Islet precursor cell (in vitro differentiated cells): Measurements from ENCODE around the gene ZC3H18.
"Not testable (repeated sequence)": the region's sequence is repeated elsewhere in the genome, so short reads cannot be mapped to it uniquely, and the experiment has no call there.

Experiments used
- DNase-seq: peaks from one replicate; pipeline ENCODE4 v3.0.0-alpha.2; 2018

The ZC3H18 gene

DNA sequence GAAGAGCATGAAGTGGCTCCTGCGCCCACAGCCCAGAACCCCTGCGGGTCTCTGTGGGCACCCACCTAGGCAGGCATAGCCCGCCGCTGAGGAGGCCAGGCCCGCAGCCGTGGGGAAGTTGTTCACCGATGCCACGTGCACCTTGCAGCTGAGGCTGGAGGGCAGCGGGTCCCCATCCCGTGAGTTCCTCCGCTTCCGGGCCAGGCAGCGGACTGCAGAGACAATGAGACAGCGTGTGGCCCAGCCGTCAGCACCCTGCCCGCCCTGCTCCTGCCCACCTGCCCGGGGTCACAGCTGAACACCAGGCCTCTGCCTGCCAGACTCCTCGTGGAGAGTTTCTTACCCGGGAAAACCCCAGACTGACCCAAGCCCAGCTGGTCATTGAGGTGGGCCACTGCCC lies 87.2 kb downstream of the ZC3H18 start:
- no peak for DNase-seq

DNA sequence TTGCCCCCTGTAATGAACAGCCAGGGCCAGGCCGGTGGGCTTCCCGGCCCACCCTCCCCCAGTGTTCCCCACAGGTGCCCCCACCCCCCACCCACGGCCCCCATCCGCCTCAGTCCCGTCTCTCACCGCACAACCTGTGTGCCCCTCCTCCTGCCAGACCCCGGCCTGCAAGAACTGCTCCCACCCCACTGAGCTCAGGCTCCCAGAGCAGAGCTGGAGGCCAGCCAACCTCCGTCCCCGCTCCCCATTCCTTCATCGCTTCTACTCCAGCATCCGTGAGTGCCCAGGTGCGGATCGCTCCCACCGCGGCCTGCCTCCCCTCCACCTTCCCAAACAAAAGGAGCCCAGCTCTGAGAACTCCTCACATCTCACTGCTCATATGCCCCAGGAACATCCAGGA lies 88.5 kb downstream of the ZC3H18 start:
- DNase-seq, result no peak

DNA sequence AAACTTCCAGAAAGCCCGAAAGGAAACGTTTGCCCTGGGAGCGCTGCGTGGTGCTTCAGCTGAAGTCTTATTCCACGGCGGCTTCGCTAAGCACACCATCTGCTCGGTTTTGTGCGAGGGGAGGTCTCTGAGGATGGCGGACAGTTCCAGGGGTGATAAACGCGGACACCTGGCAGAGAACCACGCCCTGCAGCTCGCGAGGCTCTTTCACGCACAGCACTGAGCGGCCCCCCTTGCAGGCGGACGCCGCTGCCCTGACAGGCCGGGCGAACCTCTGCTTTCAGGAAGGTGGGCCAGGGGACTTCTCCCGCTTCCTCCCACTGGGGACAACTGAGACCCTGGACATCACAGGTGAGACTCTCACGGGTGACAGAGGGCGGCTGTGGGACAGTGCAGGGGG lies 89.0 kb downstream of the ZC3H18 start:
- no peak for DNase-seq

DNA sequence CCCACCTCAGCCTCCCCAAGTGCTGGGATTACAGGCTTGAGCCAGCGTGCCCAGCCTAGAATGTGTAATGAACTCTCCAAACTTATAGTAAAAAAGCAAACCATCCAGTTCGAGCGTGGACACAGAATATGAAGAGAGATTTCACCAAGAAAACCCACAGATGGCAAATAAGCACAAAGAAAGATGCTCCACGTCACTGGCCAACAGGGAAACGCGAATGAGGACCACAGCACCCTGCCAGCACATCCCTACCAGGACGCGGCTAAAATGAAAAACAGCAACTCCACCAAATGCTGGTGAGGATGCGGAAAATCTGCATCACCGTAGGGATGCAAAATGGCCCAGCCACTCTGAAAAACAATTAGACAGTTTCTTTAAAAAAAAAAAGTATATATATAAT lies 91.3 kb downstream of the ZC3H18 start:
- DNase-seq, result no peak

DNA sequence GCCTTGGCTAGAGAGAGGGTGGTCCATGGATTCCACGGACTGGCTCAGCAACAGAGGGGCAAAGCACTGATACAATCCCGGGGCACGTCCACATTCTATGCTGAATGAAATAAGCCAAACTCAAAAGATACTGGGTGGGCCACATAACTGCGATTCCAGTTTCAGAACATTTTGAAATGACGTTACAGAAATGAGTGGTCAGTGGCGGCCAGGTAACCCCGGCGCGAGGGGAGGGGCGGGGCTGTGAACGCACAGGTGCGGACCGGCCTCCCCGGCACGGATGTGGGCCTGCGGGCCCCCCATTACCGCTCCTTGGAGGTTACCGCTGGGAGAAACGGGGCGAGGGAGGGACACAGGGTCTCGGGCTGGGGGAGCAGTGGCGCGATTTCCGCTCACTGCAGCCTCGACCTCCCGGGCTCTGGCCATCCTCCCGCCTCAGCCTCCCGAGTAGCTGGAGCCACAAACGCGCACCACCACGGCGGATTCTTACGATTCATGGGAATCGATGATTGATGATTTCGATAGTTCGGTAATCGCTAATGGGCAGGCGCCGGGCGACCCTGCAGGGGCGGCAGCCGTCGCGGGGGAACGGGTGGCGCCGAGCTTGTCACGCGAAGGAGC lies 92.1 kb downstream of the ZC3H18 start:
- no peak for DNase-seq

DNA sequence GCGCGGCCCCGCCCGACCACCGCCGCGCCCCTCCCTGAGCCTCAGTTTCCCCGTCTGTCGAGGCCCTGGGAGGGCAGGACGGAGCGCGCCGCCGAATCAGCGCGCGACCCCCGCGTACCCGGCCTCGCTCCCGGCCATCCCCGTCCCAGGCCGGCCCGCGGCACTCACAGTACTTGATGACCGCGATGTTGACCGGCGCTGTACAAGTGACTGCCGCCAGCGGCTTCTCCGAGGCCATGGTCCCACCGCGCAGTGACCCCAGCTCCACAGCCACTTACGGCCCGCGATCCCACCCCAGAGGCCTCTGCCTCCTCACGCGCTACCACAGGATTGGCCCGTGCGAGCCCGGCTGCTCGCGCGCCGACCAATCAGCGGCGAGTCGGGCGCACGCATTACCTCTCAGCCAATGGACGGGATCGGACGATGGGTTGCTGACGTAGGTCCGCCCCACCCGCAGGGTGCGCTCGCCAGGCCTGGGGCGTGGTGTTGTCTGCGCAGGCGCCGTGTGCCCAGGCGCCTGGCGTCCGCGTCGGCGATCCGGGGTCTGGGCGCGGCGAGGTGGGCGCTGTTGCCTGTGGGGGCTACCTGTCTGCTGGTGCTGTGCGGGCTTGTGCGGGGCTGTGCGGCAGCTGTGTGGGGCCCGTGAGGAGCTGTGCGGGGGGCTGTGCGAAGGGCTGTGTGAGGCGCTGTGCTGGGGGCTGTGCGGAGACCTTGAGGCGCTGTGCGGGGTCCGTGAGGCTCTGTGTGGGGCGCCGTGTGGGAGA lies 92.8 kb downstream of the ZC3H18 start, which contains the start of gene MVD:
MVD (minus strand) TSS at position 249 of the 764 bp plus-strand sequence; CDS start at position 238, 11 bp downstream.
- peak; percentile 99 for DNase-seq

DNA sequence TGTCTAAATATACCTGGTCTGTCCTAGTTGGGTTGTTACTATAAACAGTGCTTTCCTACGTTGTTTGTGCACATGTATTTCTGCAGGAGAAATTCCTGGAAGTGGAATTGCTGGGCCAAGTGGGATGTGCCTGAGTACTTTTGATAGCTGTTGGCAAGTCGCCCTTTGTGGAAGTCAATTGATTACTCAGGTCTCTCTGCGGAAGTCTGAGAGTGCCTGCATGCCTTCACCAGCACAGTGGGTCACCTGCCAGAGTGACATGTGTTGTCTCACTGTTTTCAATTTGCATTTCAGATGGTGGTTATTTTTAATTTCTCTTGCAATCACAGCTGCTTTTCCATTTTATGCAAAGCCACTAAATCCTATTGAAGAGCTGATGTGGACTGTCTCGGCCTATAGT lies 94.9 kb downstream of the ZC3H18 start:
- DNase-seq, result no peak

DNA sequence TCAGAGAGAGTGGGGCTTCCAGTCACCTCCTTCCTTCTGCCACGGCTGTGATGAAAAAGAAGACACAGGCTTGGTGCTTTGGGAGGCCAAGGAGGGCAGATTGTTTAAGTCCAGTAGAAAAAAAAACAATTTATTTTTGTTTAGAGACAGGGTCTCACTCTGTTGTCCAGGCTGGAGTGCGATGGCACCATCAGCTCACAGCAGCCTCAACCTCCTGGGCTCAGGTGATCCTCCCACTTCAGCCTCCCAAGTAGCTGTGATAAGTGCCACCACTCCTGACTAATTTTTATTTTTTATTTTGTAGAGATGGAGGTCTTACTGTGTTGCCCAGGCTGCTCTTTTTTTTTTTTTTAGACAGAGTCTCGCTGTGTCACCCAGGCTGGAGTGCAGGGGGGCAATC lies 95.4 kb downstream of the ZC3H18 start:
- no peak for DNase-seq

DNA sequence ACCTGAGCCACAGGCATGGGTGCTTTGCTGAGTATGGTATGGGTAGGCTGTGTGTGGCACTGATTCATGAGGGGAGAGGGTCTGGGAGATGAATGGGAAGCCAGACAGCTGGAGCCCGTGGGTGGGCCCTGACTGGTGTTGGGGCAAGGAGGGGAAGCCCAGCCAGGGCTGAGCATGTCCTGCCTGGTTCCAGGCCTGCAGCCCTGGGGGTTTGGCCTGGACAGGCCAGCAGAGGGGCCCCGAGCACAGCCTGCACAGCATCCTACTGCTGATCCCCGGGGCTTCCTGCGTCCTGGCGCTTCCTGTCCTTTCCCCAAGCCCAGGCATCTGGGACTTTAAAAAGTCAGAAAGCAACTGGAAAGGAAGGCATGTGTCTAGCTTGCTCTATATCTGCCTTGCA lies 97.3 kb downstream of the ZC3H18 start:
- no peak for DNase-seq

DNA sequence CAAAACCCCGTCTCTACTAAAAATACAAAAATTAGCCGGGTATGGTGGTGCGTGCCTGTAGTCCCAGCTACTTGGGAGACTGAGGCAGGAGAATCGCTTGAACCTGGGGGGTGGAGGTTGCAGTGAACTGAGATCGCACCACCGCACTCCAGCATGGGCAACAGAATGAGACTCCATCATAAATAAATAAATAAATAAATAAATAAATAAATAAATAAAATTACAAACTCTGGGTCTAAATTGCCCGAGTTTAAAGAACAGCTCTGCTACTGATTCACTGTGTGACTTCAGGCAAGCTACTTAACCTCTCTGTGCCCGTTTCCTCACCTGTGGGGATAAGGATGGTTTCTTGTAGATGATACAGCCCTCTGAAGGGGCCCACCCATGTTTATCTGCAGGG lies 99.3 kb downstream of the ZC3H18 start:
- not testable (repeated sequence) for DNase-seq

DNA sequence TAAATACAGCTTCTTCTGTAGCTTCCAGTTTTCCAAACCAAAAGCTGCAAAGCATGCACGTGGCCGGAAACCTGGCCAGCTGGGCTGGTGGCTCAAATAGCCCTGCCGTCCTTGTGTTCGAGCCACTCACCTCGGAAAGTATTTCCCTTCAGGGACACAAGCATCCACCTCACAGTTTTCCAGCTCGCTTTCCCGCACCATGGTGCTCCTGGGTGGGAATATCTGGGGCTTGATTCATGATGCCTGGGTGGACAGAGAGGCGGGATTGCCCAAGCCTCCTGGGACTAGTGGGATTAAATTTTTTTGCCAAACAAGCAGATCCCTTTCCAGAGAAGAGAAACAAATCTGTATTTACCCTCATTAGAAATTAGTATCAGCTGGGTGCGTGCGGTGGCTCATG lies 99.8 kb downstream of the ZC3H18 start:
- no peak for DNase-seq

DNA sequence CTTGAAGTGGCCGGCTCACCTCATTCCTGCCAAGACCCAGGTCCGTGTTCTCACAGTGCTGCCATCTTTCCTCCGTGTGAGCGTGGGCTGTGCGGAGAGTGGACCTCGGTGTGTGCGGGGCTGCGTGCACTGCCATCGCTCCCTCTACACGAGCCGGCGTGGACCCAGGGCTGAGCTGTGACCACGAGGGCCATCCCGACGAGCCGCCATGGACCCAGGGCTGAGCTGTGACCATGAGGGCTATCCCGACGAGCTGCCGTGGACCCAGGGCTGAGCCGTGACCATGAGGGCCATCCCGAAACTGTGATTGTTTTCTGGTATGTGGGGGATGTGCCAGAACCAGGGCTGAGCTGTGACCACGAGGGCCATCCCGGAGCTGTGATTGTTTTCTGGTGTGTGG lies 101.6 kb downstream of the ZC3H18 start:
- DNase-seq, result no peak

DNA sequence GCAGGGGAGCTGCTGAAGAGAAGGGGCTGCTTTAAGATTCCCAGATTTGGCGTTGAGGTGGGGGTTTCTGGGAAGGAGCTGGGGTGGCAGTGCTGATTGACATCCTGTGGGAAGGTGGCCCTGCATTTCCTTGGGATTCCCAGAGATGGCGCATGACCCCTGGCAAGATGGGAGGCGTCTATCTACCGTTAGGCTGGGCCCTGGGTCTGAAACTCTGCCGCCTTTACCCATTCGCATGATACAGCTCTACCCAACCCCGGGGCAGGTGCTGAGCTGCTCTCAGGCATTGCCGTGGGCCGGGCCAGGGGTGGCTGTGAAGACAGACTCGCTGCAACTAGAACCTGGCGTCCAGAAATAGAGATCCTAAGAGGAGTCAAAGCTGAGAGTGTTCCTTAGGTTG lies 102.6 kb downstream of the ZC3H18 start:
- no peak for DNase-seq

DNA sequence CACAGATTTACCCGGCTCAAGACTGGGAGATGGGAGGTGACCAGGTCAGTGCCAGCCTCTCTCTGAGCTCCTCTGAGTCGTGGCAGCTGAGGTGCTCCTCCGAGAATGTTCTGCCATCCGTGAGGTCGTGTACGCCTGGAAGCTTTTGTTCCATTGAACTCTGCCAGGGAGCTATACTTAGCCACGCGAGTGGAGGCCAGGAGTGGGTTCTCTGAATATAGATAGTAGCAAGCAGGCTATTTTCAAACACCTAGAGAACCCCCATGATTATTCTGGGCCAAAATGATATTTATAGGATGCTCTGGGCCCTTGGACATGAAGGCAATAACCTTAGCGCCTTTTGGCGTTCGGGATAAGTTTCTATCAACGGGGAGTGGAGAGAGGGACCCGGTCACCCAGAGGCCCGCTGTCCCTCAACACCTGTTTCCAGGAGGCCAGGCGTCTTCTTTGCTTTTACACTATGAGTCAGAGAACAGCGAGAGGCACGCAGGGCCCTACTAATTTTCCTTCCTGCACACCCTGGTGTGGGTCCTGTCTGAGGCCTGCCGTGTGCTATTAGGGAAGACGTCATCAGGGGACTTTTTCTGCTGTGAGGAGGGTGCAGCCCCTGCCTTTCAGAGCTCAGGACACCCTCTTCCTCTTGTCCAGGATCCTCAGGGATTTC lies 103.6 kb downstream of the ZC3H18 start:
- no peak for DNase-seq

DNA sequence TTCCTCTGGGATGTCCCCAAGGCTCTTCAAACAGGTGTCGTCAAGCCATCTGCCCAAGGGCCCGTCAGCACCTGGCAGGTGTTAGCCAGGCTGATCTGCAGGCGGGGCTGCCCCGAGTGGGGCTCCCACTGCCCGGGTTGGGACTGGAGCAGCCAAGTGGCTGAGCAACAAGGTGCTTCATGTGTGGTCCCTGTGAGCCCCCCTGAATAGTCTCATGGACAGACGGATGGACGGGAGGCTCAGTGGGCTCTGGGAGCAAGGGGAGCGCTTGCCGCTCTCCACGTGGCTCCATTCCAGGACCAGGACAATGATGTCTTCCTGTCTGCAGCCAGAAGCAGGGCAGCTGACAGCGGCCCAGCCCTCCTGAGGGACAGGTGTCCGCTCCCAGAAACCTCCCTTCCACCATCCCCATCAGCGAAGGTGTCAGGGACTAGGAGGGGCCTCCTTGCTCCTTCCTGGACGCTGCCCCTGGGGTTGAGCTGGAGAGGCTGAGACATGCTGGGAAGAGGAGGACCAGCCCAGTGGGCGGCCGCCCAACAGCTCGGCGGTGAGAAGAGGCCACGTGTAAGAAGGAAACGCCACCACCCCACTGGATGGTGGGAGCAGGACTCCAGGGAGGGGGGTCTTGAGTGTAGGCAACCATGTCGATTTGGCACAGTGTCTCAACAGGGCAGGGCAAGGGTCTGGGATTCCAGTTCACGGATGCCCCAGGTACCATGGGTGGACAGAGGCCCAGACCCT lies 106.5 kb downstream of the ZC3H18 start:
- DNase-seq, result no peak

DNA sequence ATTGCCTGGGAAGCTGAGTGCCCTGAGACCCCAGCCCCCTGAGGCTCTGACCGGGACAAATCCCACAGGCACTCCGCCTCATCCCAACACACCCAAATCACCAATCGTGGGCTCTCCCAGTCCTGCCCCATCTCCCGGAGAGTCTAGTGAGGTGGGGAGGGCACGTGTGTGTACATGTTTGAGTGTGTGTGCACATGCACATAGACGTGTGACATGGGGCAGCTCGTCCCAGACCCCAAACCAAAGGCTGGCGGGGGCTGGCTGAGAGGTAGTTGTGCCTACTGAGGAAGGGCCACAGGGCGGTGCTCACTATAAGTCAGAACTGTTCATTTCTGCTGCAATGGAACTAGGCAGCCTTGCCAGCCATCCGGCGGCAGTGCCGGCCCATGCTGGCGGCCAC lies 107.5 kb downstream of the ZC3H18 start:
- DNase-seq, result no peak

DNA sequence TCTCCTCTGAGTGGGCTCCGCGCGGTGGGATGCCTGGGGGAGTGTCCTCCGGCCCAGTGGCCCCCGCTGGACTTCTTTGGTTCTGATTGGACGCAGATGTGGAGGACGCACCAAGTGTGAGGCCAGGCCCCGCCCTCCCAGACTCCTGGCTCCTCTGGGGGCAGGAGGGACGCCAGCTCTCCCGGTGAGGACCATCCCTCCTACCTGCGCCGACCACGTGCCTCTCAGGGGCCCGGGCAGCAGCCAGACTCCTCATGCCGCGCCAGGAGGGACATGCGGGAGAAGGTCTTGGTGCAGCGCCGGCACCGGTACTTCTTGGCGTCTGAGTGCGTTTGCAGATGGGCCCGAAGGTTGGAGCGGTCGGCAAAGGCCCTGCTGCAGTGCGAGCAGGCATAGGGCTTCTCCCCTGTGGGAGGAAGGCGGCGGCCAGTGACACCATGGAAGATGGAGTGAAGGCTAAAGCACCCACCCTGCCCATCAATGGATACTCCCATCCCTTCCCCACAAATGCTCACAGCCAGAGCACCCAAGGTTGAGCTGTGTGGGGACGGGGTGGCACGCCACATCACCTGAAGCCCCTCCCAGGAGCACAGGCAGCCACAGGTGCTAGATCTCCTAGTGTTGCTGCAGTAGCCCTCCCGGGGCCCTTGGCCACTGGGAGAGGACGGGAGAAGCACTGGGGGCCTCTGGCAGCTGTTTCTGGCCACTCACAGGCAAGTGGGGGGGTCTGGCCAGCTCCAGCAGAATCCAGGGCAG lies 108.2 kb downstream of the ZC3H18 start:
- DNase-seq, result no peak

DNA sequence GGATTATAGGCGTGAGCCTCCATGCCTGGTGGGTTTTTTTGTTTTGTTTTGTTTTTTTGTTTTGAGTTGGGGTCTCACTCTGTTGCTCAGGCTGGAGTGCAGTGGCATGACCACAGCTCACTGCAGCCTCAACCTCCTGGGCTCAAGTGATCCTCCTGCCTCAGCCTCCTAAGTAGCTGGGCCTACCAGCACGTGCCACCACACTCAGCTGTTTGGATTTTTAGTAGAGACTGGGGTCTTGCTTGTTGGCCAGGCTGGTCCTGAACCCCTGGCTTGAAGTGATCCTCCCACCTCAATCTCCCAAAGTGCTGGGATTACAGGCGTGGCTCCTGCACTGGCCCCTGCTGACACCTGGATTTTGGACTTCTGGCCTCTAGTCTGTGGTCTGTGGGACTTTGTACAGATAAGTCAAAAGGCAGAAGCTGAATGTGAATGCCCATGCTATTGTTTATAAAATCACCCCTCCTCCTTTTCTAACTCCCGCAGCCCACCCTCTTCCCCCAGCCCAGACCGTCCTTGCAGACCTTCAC lies 110.4 kb downstream of the ZC3H18 start:
- no peak for DNase-seq

DNA sequence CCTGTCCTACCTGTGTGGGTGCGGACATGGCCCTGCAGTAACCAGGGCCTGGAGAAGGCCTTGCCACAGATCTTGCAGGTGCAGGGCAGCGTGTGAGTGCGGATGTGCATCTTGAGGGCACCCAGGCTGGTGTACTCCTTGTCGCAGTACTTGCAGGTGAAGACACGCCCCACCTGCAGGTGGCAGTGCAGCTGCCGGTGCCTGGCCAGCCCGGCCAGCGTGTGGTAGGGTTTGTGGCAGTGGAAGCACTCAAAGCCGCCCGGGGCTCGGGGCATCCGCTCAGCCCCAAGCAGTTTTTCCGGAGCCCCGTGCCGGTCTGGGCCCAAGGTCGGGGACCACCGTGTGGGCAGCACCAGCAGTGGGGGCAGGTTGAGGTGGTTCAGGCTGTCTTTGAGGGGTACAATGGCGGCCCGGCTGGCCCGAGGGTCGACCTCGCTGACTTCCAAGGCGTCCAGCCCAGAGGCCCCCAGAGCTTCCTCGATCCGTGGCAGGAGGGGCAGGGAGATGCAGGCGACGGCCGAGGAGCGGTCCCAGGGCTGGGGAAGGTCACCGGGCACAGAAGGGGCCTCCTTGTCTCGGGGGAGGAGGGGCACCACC lies 111.0 kb downstream of the ZC3H18 start:
- peak; percentile 78 for DNase-seq
